Mesenchymal stem cell (in vitro differentiated cells and primary cell): ENCODE results near the gene PCSK9.

ENCODE experiments used
- DNase-seq: peaks from one replicate; pipeline ENCODE4 v3.0.0-alpha.2; 2013
- H2AFZ ChIP-seq: one replicate; pipeline ENCODE4 v1.6.1; 2013; ENCODE audit warnings: low read depth, mild to moderate bottlenecking, control low read depth, inconsistent platforms, low read length, moderate library complexity
- H2AK5ac ChIP-seq: 2 replicates; pipeline ENCODE4 v1.6.1; 2013; ENCODE audit warnings: low read length, moderate library complexity, mild to moderate bottlenecking, inconsistent platforms; ENCODE audit not compliant: severe bottlenecking
- H2BK120ac ChIP-seq: one replicate; pipeline ENCODE4 v1.6.1; 2013; ENCODE audit warnings: low read depth, mild to moderate bottlenecking, inconsistent platforms, low read length, moderate library complexity
- H2BK12ac ChIP-seq, 2 experiments: one replicate each; pipeline ENCODE4 v1.6.1; 2013; ENCODE audit warnings: inconsistent platforms in 2 of 2, low read length in 2 of 2, mild to moderate bottlenecking in 2 of 2, moderate library complexity in 2 of 2, control low read depth in 1 of 2
- H2BK15ac ChIP-seq: one replicate; pipeline ENCODE4 v1.6.1; 2013; ENCODE audit warnings: mild to moderate bottlenecking, low read depth, inconsistent platforms; ENCODE audit not compliant: poor library complexity, severe bottlenecking
- H2BK5ac ChIP-seq: 2 replicates; pipeline ENCODE4 v1.6.1; 2013; ENCODE audit warnings: low read depth, mild to moderate bottlenecking, low read length, control low read depth, inconsistent platforms; ENCODE audit not compliant: poor library complexity, severe bottlenecking
- H3K14ac ChIP-seq, 2 experiments: one replicate each; pipeline ENCODE4 v1.6.1; 2013; ENCODE audit warnings: inconsistent platforms in 2 of 2, low read length in 2 of 2, control low read depth in 1 of 2, mild to moderate bottlenecking in 1 of 2, moderate library complexity in 1 of 2
- H3K18ac ChIP-seq, 2 experiments: one replicate each; pipeline ENCODE4 v1.6.1; 2013; ENCODE audit warnings: inconsistent platforms in 2 of 2, low read length in 2 of 2, control low read depth in 1 of 2, low read depth in 1 of 2, mild to moderate bottlenecking in 1 of 2
- H3K23ac ChIP-seq, 2 experiments: one replicate each; pipeline ENCODE4 v1.6.1; 2013; ENCODE audit warnings: inconsistent platforms in 2 of 2, low read length in 2 of 2, mild to moderate bottlenecking in 2 of 2, moderate library complexity in 2 of 2, control low read depth in 1 of 2
- H3K27ac ChIP-seq: 2 replicates; pipeline ENCODE4 v1.5.1; 2013; ENCODE audit warnings: mild to moderate bottlenecking, moderate library complexity, low read length, control low read depth, inconsistent platforms; ENCODE audit not compliant: poor library complexity, severe bottlenecking
- H3K27me3 ChIP-seq, 2 experiments: 2 replicates each; pipeline versions ENCODE4 v1.6.1 to v1.7.0; 2013; ENCODE audit warnings: low read length in 2 of 2, mild to moderate bottlenecking in 2 of 2, moderate library complexity in 2 of 2, control low read depth in 1 of 2, inconsistent platforms in 1 of 2; ENCODE audit not compliant: control insufficient read depth in 1 of 2, insufficient read depth in 1 of 2
- H3K36me3 ChIP-seq, 2 experiments: 2 replicates each; pipeline versions ENCODE4 v1.6.1 to v1.7.0; 2013; ENCODE audit warnings: low read length in 2 of 2, control low read depth in 1 of 2, inconsistent platforms in 1 of 2, low read depth in 1 of 2, mild to moderate bottlenecking in 1 of 2; ENCODE audit not compliant: insufficient read depth in 2 of 2, control insufficient read depth in 1 of 2
- H3K4ac ChIP-seq, 2 experiments: one replicate each; pipeline ENCODE4 v1.6.1; 2013; ENCODE audit warnings: inconsistent platforms in 2 of 2, low read length in 2 of 2, mild to moderate bottlenecking in 2 of 2, moderate library complexity in 2 of 2, control low read depth in 1 of 2, low read depth in 1 of 2
- H3K4me1 ChIP-seq: 2 replicates; pipeline ENCODE4 v1.6.1; 2013; ENCODE audit warnings: low read depth, low read length, control low read depth; ENCODE audit not compliant: control insufficient read depth, insufficient read depth
- H3K4me2 ChIP-seq: 2 replicates; pipeline ENCODE4 v1.6.1; 2013; ENCODE audit warnings: low read length, mild to moderate bottlenecking, inconsistent platforms; ENCODE audit not compliant: poor library complexity, severe bottlenecking
- H3K4me3 ChIP-seq, 2 experiments: 2 replicates each; pipeline versions ENCODE4 v1.5.1 to v1.7.0; 2013; ENCODE audit warnings: low read length in 2 of 2, mild to moderate bottlenecking in 2 of 2, control low read depth in 1 of 2, low read depth in 1 of 2; ENCODE audit not compliant: insufficient read depth in 1 of 2
- H3K79me1 ChIP-seq: replicated peaks from 2 replicates; pipeline ENCODE4 v1.6.1; 2013; ENCODE audit warnings: mild to moderate bottlenecking, control low read depth, low read length, inconsistent platforms; ENCODE audit not compliant: poor library complexity, severe bottlenecking
- H3K9ac ChIP-seq: 2 replicates; pipeline ENCODE4 v1.7.0; 2013; ENCODE audit warnings: mild to moderate bottlenecking, low read length, moderate library complexity
- H3K9me3 ChIP-seq: 2 replicates; pipeline ENCODE4 v1.7.0; 2013; ENCODE audit warnings: mild to moderate bottlenecking, low read length; ENCODE audit not compliant: control insufficient read depth
- H4K8ac ChIP-seq: one replicate; pipeline ENCODE4 v1.6.1; 2013; ENCODE audit warnings: inconsistent platforms, mild to moderate bottlenecking, low read length, moderate library complexity
- H4K91ac ChIP-seq: one replicate; pipeline ENCODE4 v1.6.1; 2013; ENCODE audit warnings: mild to moderate bottlenecking, low read length, inconsistent platforms
- WGBS: methylation state at CpG from one replicate; pipeline ENCODE4 v1.1.7; 2013; ENCODE audit warnings: mixed read lengths; 5-methylcytosine and 5-hydroxymethylcytosine counted together

The PCSK9 gene

DNA sequence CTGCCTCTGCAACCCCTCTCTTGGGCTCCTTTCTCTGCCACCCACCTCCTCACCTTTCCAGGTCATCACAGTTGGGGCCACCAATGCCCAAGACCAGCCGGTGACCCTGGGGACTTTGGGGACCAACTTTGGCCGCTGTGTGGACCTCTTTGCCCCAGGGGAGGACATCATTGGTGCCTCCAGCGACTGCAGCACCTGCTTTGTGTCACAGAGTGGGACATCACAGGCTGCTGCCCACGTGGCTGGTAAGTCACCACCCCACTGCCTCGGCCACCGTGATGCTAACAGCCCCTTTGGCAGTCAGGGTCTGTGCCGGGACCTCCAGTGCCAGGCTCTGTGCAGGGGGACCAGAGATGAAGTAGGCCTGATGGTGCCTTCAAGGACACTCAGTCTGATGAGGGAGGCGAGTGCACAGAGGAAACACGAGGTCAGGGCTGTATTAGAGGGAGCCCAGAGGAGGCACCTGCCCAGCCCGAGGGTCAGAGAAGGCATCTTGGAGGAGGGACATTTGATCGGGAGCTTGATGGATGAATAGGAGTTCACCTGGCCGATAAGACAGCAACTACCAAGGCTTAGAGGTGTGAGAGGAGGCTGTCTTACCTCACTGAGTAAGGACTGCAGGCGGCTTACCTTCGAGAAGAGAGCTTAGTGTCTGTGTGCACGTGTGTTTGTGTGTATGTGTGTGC, 18.1 kb downstream of the PCSK9 start:
- 90% methylated on average over 12 of the region's 15 CpGs for WGBS
- Histone ChIP-seq H4K91ac (no peak overlapping the region), H2BK120ac (no peak overlapping the region)

DNA sequence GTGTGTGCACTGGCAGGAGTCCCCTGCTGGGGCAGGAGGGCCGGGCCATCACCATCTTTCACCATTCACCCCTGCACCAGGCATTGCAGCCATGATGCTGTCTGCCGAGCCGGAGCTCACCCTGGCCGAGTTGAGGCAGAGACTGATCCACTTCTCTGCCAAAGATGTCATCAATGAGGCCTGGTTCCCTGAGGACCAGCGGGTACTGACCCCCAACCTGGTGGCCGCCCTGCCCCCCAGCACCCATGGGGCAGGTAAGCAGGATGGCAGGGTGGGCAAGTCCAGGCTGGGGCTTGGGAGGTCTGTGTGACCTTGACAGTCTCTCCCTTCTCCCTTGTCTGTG, 18.6 kb downstream of the PCSK9 start:
- Histone ChIP-seq H3K18ac (no peak overlapping the region), H3K27ac (no peak overlapping the region), H3K36me3 (no peaks in the 10 kb centered on the region), H2AK5ac (no peak overlapping the region), H2BK12ac (no peak overlapping the region), H2BK15ac (no peak overlapping the region), H2AFZ (no peak overlapping the region), H3K9me3 (no peaks in the 10 kb centered on the region), H3K4me2 (no peak overlapping the region), H4K91ac (no peak overlapping the region), H3K4me1 (peaks cover 12% of the 10 kb centered on the region), H3K14ac (no peak overlapping the region), H3K4me3 (no peak overlapping the region), H3K79me1 (no peaks in the 10 kb centered on the region), H2BK120ac (no peak overlapping the region), H3K9ac (no peak overlapping the region), H3K23ac (no peak overlapping the region), H2BK5ac (no peak overlapping the region), H4K8ac (no peak overlapping the region), H3K4ac (no peak overlapping the region), H3K27me3 (peaks cover 0 to 7% of the 10 kb centered on the region in 2 experiments)
- WGBS: 97% methylated on average over 5 of the region's 6 CpGs
- DNase-seq: no peak

More for the DNA sequence above, 18.1 kb downstream of the PCSK9 start:
- H3K4me2 ChIP-seq: no peak overlapping the region
- H3K18ac ChIP-seq: no peak overlapping the region
- no peak overlapping the region for H3K4me3 ChIP-seq
- H2BK15ac ChIP-seq: no peak overlapping the region
- H2BK12ac ChIP-seq: no peak overlapping the region
- H4K8ac ChIP-seq: no peak overlapping the region
- peaks cover 9% of the 10 kb centered on the region for H3K4me1 ChIP-seq
- H3K27me3 ChIP-seq: peaks cover 0 to 7% of the 10 kb centered on the region in 2 experiments
- H3K36me3 ChIP-seq: no peaks in the 10 kb centered on the region
- H3K4ac ChIP-seq: no peak overlapping the region
- no peak overlapping the region for H3K23ac ChIP-seq
- no peaks in the 10 kb centered on the region for H3K79me1 ChIP-seq
- peak overlapping the region in 1 of 2 experiments; percentile 48 for H3K14ac ChIP-seq
- H3K9ac ChIP-seq: no peak overlapping the region
- no peaks in the 10 kb centered on the region for H3K9me3 ChIP-seq
- DNase-seq: no peak
- no peak overlapping the region for H2AK5ac ChIP-seq
- no peak overlapping the region for H3K27ac ChIP-seq
- no peak overlapping the region for H2BK5ac ChIP-seq
- H2AFZ ChIP-seq: no peak overlapping the region

- Histone ChIP-seq H3K23ac (no peak overlapping the region), H3K9ac (no peak overlapping the region), H3K4me2 (no peak overlapping the region), H3K18ac (no peak overlapping the region), H3K4me3 (no peak overlapping the region), H4K91ac (no peak overlapping the region), H2AK5ac (no peak overlapping the region), H3K14ac (no peak overlapping the region), H3K36me3 (peaks cover 0 to 5% of the 10 kb centered on the region in 2 experiments), H4K8ac (no peak overlapping the region), H2BK12ac (no peak overlapping the region), H3K27ac (no peak overlapping the region), H2AFZ (peak overlapping the region; percentile 15), H2BK5ac (no peak overlapping the region), H3K4me1 (peaks cover 18% of the 10 kb centered on the region), H3K27me3 (peaks cover 0 to 7% of the 10 kb centered on the region in 2 experiments), H3K9me3 (no peaks in the 10 kb centered on the region), H3K4ac (no peak overlapping the region), H2BK120ac (no peak overlapping the region), H2BK15ac (no peak overlapping the region), H3K79me1 (no peaks in the 10 kb centered on the region)
- 86% methylated on average over 14 of the region's 14 CpGs for WGBS
- DNase-seq: no peak
Observed at GRCh38 chr1:55059302-55060132, 20.2 kb downstream of the PCSK9 start.
